ENCODE results near the gene SYT2.
"Not testable (repeated sequence)": the region's sequence is repeated elsewhere in the genome, so short reads cannot be mapped to it uniquely, and the experiment has no call there.

SYT2 gene

DNA sequence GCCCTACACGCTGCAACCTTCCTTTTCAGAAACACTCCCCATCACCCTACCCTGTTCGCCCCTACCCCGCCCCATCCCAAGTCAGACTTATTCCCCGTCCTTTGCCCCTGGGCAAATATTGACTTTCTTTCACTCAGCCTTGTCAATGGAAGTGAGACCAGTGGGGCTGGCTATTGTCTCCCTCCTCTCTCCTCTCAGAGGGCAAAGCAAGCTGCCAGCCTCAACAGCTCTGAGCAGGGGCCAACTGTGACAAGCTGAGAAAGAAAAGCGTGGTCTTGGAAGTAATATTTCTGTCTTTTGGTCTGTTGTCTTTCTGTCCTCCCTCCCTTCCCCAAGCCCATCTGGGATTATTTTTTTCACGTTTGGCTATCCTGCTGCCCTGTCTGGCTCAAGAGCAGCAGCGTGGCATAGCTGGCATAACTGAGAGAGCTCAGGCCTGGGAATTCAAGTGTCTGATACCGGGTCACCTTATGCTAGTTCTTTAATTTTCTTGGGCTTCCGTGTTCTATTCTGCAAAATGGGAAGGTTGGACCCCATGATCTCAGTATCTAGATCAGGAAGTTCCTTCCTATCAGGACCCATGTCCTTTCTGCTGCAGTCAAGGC, 71.5 kb downstream of the SYT2 start:
- not testable (repeated sequence) for DNase-seq

DNA sequence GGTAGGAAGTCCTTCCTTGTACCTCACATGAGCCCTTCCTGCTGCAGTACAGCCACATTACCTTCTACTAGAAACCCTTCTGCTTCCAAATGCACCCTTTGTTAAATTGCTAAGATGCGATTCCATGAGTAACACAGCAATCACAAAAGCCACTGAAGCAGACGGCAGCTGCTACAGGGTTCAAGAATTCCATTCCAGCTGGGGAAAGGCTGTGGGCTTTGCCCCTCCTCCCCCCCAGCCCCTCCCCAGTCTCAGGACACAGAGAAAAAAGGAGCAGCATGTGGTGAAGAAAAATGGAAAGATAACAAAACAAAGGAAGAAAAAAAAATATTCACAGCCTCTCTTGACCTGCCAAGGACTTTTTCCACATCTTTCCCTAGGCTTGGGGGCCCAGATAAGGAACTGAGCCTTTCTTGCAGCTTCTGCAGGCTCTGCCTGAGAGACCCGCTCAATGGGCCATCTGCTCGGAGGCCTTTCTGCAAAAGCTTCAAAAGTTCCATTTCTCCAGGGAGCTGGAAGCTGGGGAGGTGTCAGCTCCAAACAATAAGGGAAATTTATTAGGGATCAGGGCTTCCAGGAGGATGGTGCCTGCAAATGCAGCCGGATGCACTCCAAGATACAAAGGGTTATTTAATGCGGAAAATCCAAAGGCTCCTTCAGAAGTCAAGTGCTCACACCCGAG, 72.1 kb downstream of the SYT2 start:
- no peak for DNase-seq

DNA sequence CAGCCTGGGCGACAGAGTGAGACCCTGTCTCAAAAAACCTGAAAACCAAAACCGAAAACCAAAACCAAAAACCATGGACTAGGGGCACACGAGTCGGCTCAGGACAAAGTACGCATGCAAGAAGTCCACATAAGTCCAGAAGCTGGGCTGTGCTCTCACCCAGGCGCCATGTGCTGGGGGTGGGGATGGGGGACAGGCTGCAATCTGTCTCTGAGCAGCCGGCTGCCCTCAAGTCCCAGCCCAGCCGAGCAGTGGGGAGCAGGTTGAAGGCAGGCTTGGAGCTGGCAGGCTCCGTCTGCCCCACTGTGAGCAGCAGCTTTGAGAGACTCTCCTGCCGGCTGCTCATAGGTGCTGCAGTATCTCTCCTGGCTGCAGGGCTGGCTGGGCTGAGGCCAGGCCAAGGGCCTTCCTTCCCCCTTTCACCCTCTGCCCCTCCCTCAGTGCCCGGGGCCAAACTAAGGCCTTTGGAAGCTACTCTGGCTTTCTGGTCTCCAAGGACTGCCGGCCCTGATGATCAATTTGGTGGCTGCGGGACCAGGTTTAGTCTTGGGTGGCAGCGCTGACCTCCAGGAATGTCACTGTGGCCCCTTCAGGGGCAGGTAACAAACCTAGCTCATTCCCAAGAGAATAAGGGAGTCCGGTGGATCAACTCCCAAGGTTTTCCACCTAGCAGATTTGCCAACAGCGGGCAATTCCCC, 72.8 kb downstream of the SYT2 start:
- DNase-seq = not testable (repeated sequence)

DNA sequence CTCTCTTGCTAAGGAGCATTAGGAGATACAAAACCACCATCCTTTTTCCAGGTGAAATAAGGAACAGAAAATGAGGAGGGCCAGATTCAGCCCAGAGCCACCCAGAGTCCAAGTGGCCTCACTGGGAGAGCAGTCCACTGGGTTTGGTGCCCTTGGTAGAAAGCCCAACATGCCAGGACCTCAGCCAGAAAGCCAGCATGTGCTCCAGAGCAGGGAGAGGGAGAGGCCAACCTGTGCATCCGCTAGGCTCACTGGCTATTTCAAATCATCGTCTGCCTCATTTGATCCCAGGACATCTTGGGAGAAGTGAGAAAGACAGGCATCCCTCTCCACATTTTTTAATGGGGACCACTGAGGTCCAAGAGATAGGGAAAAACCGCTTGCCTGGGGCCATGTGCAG, 74.1 kb downstream of the SYT2 start:
- not testable (repeated sequence) for DNase-seq

DNA sequence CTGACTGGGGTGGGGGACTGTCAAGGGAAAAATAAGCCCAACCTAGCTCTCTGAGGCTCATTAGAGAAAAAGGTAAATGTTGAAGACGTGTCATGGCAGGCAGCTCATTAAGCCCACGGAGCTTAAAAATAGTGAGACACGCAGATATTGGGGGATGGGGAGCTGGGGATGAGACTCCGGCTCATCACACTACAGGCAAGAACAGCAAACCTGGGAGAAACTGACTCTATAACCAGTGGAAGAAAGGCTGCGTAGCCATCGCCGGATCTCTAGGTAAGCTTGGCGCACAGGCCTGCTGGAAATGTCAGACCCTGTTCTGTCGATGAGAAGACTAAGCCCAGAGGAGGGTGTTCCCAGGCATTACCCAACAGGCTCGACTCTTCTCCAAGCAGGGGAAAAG, 78.0 kb downstream of the SYT2 start:
- DNase-seq = no peak

DNA sequence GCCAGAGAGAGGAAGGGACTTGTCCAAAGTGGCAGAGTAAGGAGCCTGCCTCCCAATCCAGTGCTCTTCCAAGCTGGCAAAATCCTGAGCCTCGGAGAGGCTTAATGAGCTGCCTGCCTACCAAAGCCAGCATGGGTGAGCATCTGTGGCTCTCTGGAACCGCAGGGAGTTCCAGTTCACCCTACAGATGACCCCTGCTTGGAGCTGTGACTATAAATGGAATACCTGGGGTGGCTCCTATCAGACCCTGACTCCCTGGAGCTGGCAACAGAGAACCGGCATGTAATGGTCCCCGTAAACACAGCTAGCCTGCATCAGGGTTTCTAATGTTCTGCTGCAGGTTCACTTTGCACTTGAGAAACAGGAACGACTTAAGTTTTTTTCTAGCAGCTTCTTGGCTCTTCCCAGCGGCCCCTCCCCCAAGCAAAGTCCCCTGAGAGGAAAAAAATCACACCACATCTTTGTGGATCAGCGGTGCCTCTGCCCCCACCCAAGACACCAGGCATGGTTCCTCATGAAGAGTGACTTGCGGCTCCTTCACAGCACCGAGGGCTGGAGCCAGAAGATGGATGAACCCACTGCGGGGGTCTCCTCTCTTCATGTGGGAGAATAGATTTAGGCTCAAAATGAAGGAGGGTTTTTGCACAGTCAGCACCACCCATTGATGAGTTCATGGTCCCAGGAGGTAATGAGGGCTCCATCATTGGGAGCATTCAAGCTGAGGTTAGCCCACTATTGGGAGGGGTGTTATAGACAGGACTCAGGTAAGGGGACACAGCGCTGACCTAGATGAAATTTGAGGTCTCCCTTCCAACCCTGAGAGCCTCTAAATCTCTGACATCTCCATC, 79.0 kb downstream of the SYT2 start:
- no peak for DNase-seq

DNA sequence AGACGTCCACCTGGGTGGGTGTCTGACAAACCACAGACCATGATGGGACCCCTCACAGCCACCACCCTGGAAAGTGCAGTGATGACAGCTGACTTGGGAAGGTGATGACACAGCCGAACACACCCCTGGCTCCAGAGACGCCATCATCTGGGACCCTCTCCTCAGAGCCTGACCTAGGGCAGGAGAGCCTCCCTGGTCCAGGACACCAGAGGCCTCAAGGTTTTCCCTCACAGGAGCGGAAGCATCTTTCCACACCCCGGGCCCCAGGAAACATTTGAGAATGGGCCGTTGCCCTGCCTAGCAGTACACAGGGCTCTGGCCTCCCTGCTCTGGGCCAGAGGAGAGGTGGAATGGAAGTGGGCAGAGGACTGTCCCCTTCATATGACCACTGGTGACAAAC, 79.7 kb downstream of the SYT2 start:
- no peak for DNase-seq

DNA sequence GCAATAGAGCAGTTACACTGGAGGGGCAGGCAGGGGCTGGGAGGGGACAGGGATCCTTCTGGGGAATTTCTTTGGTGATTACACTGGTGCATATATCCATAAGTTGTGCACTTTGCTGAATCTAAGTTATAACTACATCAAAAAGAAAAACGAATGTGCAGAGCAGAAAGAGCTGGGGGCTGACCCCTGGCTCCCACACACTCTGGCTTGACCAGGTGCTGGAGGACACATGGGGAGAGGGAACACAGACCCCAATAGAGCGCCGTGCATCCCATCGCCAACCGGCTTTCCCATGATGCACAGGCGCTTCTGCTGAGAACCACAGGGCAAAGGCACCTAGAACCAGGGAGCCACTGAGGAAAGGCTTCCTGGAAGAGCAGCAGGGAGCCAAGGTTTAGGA, 80.2 kb downstream of the SYT2 start:
- not testable (repeated sequence) for DNase-seq

DNA sequence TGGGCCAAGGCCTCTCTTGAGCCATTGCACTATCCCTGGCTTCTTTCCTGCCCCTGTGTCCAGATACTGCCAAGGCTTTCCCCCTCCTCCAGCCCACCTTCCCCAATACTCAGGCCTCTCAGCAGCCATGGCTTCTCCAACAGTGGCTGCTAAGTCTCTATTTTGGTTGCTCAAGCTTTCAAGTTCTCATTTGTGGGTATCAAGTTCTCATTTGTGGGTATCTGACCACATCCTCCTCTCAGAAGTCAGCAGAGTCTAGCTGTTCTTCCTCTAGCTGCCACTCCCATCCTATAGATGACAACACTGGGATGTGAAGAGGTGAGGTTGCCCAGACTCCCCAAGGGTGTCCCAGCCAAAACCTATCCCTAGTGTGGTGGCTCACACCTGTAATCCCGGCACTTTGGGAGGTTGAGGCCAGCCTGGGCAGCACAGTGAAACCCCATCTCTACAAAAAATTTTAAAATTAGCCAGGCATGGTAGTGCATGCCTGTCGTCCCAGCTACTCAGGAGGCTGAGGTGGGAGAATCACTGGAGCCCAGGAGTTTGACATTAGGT, 80.9 kb downstream of the SYT2 start:
- DNase-seq = peak; percentile 74

DNA sequence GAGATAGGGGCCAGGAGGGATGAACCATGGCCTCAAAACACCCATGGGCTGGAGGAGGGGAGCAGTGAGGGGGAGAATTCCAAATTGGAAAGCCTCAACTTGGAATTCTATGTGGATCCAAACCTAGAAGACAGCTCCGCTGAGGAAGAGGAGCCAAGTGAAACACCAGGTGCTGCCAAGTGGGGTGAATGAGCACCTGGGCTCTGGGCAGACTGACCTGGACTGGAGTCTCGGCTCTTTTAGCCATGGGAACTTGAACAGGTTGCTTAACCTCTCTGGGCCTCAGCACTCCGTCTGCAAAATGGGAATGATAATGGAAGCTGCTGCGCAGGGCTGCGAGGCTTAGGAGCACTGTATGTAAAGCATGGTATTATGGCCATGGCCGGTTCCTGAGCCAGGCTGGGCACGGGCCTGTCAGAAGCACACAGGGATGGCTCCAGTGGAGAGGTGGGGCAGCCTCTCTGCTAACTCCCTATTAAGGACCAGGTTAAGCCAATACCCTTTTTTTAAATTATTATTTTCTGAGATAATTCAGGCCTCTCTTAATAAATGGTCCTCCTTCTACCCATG, 81.5 kb downstream of the SYT2 start:
- no peak for DNase-seq

DNA sequence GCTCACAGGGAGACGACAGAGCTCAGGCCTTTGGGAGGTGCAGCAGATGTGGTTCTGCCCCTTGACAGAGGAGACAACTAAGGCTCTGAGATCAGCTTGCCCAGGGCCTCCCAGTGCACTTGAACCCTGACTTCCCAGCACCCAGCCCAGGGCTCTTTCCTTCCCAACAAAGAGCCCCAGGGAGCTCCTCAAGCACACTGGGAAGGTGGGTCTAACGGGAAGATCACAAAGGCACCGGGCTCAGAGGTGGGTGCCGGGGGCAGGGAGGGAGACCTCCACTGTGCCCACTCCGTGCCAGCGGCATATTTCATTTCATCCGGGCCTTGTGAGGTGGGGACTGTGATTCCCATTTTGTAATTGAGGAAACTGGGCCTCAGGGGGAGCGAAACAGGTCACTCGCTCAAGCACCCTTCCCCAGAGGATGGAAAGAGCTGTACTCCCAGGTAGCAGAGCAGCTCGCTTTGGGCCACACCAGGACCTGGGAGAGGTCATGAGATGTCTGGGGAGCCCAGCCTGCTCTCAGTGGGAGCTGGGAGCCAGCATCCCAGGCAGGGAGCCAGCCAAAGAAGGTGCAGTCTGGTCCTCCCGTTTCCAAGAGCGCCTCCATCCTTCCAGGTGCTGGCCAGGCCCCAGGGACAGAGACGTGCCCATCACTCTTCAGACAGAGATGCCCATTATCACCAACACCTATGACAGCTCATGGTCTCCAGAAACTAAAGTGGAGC, 82.3 kb downstream of the SYT2 start:
- no peak for DNase-seq

DNA sequence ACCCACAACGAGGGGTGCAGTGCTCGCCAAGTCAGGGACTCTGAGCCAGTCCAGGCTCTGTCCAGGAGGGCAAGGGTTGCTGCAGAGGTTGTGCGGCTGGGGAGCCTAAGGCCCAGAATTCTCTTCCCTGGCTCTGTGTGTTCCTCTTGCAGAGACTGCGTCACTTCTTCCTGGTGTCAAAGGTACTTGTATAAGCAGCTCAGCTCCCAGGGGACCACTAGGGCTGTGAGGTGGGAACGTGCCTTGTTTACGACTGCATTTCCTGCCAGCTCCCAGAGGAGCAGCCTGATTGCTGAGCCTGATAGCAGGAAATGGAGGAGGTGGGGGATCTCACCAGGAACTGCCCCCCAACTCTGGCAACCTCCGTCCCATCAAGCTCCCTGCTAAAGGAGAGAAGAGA, 83.2 kb downstream of the SYT2 start:
- DNase-seq = not testable (repeated sequence)

DNA sequence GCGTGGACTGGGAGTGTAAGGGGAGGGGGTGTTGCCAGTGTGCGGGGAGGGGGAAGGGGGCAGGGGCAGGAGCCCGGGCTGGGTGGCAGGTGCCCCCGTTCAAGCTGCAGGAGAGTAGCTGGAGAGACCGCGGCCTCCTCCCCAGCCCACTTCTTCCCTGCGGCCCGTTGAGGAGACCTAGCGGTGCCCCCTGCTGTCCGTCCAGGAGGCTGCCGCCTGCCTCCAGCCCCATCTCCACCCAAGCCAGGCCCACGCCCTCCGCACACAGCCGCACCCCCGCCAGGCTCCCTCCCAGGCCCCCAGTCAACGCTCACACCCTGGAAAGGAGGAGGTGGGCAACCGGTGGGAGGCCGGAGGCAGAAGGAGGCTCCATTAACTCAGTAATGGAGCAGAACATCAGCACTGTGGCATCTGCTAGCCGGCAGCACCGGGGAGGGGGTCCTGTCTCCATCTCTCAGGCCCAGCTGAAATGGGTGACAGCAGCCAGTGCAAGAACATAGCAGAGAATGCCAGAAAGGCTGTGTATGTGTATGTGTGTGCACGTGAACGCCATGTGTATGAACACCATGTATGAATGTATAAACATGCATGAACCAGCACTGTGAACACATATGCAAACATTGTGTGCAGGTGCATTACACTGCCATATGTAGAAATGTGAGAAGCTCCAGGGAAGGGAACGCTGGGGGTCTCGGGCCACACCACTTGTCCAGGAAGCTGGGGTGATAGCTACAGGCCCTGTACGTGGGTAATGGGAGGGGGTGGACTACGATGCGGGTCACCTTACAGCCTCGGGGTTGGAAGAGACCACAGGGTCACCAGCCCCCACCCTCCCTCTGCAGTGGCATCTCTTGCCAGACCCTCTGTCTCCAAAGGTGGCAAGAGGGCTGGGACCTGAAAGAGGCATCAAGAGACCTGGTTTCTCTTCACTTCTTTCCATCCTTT, 84.6 kb downstream of the SYT2 start:
- DNase-seq = peak; percentile 59

DNA sequence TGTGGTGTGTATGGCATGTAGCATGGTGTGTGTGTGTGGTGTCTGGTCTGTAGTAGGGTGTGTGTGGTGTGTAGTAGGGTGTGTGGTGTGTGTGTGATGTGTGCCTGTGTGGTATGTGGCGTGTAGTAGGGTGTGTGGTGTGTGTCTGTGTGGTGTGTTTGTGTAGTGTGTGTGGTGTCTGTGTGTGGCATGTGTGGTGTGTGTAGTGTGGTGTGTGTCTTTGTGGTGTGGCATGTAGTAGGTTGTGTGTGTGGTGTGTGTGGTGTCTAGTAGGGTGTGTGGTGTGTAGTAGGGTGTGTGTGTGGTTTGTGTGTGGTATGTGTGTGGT, 85.5 kb downstream of the SYT2 start:
- no peak for DNase-seq

DNA sequence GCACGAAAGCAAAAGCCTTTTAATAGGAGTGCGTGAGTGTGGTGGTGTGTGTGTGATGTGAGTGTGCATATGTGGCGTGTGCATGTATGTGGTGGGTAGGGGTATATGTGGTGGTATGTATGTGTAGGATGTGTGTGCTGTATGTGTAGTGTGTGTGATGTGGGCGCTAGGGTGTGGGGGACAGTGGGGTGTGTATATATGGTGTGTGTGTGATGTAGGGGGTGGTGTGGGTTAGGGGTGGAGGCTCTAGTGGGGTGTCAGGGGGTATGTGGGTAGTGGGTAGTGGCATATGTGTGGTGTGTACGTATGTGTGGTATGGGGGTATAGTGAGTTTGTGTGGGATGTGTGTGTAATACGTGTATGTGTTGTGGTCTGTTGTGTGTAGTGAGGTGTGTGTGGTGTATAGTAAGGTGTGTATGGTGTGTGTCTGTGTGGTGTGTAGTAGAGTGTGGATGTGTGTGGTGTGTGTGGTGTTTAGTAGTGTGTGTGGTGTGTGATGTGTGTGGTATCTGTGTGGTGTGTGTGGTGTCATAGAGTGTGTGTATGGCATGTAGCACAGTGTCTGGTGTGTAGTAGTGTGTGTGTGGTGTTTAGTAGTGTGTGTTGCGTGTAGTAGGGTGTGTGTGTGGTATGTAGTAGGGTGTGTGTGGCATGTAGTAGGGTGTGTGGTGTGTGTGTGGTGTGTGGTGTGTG, 86.0 kb downstream of the SYT2 start:
- DNase-seq = no peak

DNA sequence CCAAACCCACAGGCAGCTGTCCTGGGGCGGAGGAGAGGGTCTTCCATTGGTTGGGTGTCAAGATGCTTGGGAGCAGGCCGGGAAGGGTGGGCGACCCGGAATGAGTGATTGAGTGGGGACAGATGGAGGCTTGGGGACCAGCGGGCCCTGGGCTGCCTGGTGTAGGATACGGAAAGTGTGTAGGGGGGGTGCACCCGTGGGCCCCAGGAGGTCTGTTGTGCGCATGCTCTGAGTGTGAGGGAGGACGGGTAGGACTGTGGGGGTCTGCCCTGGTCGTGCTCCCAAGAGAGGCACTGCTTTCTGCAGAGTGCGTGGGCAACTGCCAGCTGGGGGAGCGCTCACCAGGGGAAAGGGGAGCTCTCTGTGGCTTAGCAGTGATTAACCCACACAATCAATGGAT, 86.8 kb downstream of the SYT2 start:
- DNase-seq = not testable (repeated sequence)

DNA sequence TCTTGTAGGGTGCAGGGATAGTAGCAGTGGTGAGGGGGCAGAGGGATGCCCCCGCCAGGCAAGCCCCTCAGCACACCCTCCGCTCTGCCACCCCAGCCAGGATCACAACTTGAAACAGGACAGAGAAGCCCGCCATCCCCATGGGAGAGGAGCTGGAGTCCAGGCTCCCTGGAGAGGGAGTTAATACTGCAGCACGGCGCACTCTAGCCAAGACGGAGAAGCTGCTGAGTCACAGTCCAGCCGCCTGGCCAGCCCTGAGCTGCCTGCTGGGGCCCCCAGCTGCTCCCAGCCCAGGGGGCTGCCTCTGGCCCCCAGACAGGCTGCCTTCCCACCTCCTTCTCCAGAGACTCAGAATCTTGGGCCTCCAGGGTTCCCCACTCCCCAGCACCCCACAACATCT, 87.2 kb downstream of the SYT2 start:
- DNase-seq = no peak

DNA sequence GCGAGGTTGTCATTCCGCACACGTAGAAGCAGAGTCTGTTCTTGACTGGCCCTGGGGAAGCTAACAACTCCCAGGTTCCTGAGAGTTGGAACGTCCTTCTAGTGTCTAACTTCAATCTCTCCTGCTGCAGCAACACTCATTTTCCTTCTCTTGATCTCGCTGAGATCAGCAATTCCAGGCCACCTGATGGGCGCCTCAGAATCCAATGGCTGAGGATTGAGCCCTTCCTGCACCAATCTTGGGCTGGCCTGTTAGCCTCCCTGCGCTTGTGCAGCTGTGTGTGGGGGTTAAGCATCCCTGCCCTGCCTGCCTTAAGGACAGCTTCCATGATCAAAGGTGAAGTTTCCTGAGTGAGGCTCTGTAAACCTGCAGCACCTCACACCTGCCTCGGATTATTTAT, 87.9 kb downstream of the SYT2 start:
- DNase-seq = no peak

DNA sequence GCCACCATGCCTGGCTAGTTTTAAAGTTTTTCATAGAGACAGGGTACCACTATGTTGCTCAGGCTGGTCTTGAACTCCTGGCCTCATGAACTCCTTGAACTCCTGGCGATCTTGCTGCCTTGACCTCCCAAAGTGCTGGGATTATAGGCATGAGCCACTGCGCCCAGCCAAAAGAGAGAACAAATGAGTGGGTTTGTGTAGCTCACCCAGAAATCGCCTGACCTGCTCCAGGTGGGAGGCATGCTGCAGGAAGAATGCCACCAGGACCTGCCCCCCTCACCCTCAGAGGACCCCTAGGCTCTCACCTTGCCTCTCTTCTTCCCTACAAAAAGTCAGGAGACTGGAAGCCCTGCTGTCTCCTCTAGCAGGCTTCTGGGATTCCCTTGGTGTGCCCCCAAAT, 88.8 kb downstream of the SYT2 start:
- DNase-seq = no peak

DNA sequence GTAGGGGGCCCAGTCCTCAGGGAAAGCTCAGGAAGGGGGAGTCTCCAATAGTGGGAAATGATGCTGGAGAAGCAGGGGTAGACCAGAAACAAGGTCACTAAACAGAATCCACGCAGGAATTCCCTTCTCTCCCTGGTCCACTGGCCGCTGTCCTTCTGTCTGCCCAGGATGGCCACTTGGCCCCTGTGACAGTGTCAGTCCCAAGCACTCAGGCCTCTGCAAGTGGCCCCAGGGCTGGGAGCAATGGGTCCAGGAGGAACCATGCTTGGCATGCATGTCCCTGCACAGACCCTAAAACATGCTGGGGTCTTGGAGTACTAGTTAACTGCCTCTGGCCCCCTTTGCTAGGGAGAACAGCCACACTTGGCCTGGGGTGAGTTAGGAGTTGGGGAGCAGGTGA, 90.2 kb downstream of the SYT2 start:
- not testable (repeated sequence) for DNase-seq

All from CD4-positive, alpha-beta T cell treated with Interleukin-17A for 1 hour (primary cell).